GM19025 (cell line): ENCODE measurements around the gene LIMK2.
"Not testable (repeated sequence)": the region's sequence is repeated elsewhere in the genome, so short reads cannot be mapped to it uniquely, and the experiment has no call there.

Source experiments
- ATAC-seq: cut with Tn5 transposase; IDR thresholded peaks from one replicate; pipeline ENCODE4 v1.9.1; 2021; ENCODE audit warnings: mild to moderate bottlenecking, low read depth, moderate library complexity; ENCODE audit not compliant: unreplicated experiment

LIMK2 gene

GRCh38 chr22:31287818-31288495 is 75.9 kb downstream of the LIMK2 start:
- no peak for ATAC-seq

DNA sequence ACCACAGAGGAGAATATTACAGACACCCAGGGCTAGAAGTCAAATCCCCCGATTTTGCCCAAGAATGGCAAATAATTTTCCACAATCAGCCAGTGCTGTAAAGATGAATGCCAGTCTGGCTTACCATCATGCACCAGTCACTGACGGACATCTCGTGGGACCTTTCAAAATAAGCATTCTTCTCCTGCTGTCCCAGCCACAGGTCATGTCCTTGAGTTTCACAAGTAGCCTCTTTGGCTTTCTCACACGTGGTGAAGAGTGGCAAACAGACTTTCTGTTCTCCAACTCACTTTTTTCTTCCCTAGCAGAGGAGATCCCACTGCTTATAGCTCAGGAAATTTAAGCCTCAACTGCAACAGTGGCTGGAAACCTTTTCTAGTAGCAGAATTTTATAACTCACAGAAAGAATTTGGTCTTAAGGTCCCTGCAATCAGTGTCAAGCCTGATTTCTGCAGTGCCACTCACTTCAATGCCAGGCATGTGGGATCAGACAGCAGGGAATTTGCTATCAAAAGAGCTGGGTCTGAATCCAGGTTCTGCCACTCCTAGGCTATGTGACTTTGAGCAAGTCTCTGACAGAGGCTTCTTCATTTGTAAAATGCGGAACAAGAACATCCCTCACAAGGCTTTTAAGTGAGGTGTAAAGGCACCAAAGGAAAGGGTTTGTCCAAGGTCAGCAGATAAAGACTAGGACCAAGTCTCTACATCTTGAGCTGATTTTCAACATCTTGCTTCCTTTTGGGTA is 76.6 kb downstream of the LIMK2 start:
- ATAC-seq, result no peak

- no peak for ATAC-seq
Measured at GRCh38 chr22:31289344-31289743, 77.2 kb downstream of the LIMK2 start.

DNA sequence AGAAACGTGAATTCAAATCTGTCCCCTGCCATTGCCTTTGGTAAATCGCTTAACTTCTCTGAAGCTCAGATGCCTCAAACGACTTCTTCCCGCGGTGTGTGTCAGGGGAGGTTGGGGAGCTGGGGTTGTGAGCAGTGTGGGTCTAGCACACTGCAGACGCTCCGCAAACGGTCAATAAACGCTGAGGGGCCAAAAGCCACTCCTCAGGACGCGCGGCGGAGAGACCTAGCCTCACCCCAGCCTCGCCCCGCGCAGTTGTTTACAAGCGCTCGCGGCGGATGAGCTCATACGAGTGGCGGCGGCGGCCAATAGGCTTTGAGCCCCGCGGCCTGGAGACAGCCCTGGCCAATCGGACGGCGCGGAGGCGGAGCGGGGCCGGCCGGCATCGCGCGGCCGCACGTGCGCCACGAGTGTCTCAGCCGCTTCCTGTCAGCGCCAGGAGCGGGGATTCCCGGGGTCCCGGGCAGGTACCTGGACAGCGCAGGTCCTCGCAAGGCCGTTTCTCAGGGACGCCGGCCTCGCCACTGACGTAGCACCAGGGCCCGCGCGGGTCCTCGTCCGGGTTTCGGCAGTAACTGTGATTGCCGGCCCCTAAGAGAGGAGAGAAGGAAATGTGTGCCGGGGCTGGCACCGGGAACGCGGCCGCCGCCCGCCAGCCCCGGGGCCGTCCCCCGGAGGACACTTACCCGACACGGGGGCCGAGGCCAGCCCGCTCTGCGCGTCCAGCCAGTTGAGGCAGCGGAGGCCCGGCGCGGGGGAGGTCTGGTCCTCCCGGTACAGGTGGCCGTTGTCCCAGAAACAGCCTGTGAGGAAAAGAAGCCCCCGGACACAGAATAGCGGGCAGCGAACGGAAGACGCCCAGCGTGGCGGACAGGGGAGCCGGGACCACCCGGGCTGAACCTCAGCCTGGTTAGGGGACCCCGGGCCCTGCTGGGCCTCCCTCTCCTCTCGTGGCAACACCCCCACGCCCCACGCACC is 78.7 kb downstream of the LIMK2 start:
- ATAC-seq, result peak; percentile 90

GRCh38 chr22:31291481-31292235 is 79.6 kb downstream of the LIMK2 start:
- ATAC-seq, result no peak

- no peak for ATAC-seq
Measured at GRCh38 chr22:31292236-31292989, 80.3 kb downstream of the LIMK2 start, which contains the start of gene PIK3IP1. PIK3IP1 (minus strand) TSS chr22:31292488; CDS start chr22:31292344, 144 bp downstream.

GRCh38 chr22:31295360-31295759 is 83.3 kb downstream of the LIMK2 start:
- ATAC-seq, result no peak

GRCh38 chr22:31295831-31296657 is 83.9 kb downstream of the LIMK2 start:
- no peak for ATAC-seq

DNA sequence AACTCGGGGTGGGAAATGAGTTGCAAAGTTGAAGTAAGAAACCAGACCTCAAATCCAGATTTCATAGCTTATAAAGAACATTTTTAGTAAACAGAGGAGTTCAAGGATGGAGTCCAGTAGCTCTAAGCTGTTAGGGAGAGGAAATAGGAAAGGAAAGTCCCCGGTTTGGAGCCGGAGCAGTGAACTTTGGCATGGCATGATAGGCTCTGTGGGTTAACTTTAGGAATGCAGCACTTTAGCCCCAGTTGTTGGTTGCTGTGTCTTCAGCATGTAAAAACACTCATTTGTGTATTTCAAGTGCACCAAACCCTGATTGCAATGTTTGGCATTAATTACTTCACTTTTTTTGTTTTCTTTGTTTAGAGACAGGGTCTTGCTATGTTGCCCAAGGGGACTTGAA is 88.8 kb downstream of the LIMK2 start:
- ATAC-seq, result no peak

DNA sequence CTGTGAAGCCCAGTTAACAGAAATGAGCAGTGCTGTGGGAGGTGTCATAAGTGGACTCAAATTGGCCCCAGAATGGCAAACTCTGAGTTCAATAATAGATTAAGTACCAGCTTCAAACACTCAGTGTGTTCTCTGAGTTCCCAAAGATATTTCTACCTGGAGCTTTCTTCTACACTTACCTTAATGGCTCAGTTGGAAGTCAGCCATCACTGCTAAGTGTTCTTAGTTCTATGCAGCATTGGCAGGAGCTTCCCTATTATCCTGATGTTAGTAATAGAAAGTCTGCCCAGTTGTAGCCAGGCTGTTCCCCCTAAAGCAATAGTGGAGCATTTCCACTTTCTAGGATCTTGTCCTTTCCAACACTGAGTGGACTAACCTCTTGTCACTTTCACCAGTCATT is 89.9 kb downstream of the LIMK2 start:
- no peak for ATAC-seq

DNA sequence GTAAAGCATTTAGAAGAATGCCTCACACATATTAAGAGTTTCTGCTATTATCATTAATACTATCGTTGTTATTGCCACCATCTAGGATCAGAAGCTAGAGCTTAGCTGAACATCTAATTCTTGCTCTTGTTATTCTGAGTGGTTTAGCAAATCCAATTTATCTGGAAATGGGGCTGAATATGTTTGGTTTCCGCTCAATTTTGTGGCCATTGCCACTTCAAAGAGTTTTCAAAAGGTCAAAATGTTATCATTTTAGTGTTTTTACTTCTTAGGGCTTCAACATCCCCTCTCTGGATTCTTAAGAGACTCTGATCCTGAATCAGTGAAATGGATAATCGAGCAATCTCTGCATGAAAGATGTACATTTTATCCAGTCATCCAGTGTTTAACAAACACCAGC is 90.4 kb downstream of the LIMK2 start:
- ATAC-seq, result no peak

GRCh38 chr22:31305194-31305593 is 93.1 kb downstream of the LIMK2 start:
- no peak for ATAC-seq

- ATAC-seq, result no peak
Measured at GRCh38 chr22:31308181-31308580, 96.1 kb downstream of the LIMK2 start.

DNA sequence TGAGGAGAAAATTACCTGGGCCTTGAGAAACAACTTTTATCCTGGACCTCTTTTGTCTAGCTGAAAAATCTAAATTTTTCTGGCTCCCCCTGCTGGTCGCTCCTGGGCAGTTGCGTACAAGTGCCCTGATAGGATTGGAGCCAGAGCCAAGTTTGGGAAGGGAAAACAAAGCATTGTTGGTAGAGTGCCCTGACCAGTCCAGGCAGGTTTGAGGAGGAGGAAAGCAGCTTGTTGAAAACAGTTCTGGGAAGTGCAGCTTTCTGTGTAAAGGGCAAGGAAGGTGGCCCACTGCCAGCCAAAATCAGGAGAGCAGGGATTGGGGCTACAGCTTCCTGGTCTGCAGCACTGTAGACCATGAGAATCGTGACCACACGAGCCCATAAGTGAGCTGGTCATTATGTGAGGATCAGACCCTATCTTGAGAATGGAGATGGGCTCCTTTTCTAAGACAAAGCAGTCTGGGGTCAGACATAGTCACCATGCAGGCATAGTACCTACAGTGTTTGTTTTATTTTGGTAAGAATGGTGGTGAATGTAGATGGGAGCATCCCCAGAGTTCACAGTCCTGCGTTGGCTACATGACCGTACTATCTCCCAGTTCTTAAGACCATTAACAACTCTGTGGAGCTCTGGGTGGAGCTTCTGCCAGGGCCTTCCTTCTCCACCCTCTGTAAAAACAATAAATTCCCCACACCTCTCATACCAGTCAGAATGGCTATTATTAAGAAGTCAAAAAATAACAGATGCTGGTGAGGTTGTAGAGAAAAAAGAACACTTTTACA is 101.5 kb downstream of the LIMK2 start:
- no peak for ATAC-seq

DNA sequence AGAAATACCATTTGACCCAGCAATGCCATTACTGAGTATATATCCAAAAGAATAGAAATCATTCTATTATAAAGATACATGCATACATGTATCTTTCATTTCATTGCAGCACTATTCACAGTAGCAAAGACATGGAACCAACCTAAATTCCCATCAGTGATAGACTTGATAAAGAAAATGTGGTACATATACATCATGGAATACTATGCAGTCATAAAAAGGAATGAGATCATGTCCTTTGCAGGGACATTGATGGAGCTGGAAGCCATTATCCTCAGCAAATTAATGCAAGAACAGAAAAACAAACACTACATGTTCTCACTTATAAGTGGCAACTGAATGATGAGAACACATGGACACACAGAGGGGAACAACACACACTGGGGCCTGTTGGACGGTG is 102.1 kb downstream of the LIMK2 start:
- ATAC-seq, result not testable (repeated sequence)

- no peak for ATAC-seq
Measured at GRCh38 chr22:31321421-31321820, 109.3 kb downstream of the LIMK2 start.

DNA sequence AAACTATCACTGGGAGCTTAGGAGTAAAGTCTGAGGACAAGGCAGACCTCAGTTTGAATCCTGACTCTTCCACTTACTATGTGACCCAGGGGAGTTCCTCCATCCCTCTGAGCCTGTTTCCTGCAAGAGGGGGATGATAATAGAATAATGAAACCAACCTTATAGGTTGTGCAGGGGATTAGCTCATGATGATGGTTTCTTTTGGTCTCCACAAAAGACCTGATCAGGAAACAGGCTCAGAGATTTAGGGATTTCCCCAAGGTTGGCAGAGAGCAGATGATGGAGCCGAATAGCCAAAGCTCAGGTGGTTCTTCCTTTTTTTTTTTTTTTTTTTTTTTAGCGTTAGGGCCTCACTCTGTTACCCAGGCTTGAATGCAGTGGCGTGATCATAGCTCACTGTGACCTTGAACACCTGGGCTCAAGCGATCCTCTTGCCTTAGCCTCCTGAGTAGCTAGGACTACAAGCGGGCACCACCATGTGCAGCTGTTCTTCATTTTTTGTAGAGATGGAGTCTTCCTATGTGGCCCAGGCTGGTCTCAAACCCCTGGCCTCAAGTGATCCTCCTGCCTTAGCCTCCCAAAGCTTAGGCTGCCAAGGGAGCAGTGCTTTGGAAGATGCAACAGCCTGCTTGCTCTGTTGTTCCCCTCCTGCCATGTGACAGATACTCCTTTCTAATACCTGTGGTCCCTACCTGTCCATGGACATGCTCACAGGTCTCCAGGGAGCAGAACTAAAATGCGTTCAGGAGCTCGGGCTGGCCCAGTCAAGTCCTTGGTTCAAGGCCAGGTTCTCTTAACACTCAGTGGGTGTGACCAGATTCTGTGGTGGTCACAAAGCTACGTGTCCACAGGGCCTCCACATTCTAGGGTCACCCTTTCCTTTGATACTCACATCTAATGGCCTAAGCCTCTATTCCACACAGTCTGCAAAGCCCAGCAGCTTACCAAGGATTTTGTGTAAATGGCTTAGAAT is 111.8 kb downstream of the LIMK2 start:
- no peak for ATAC-seq
